ENCODE measurements around the gene GALNT4.

DNA sequence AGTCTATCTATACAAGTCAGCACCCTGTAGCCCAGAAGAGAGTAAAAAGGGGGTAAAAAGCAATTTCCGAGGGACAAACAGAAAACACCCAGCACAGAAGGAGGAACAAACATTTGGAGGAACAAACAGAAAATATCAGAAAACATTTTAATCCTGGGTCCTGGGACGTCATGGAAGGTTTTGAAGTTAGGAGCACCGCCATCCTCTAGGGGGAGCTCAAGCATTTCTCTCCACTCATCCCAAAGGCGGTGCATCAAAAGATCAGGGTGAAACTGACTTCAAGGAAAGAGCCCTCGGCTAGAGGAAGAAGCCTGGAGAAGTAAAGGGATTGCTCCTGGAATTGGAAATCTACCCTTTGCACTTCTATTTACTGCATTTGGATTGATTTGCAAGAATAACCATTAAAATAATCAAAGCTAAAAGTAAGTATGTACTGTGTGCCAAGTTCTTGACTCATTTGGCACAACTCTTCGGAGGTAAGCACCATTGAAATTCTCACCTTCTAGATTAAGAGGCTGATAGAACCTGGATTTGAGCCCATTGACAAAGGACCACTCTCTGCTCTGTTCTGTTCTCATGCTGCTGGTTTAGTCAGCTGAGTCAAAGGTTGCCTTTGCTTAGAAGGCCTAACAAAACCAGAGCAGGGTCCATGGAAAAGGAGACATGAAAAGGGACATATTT is 18.5 kb upstream of the GALNT4 start:
- TF ChIP-seq, protein P1, sequence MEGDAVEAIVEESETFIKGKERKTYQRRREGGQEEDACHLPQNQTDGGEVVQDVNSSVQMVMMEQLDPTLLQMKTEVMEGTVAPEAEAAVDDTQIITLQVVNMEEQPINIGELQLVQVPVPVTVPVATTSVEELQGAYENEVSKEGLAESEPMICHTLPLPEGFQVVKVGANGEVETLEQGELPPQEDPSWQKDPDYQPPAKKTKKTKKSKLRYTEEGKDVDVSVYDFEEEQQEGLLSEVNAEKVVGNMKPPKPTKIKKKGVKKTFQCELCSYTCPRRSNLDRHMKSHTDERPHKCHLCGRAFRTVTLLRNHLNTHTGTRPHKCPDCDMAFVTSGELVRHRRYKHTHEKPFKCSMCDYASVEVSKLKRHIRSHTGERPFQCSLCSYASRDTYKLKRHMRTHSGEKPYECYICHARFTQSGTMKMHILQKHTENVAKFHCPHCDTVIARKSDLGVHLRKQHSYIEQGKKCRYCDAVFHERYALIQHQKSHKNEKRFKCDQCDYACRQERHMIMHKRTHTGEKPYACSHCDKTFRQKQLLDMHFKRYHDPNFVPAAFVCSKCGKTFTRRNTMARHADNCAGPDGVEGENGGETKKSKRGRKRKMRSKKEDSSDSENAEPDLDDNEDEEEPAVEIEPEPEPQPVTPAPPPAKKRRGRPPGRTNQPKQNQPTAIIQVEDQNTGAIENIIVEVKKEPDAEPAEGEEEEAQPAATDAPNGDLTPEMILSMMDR (IDR thresholded peaks at IDR 0.05; ENCODE audit: insufficient read depth, low read depth, low read length), result peak; percentile 89
- no peak for TF ChIP-seq EZH2 (IDR thresholded peaks at IDR 0.05; ENCODE audit: insufficient read depth, low read length)

Data from astrocyte (in vitro differentiated cells and primary cell).